Trophoblast cell (in vitro differentiated cells and primary cell): Measurements from ENCODE around the gene PARN.

ENCODE experiments used
- DNase-seq, 2 donors: peaks; one replicate each; pipeline ENCODE4 v3.0.0-alpha.2; 2016
- H2AFZ ChIP-seq: 2 replicates; pipeline ENCODE4 v1.6.1; 2013; ENCODE audit warnings: low read length, moderate library complexity, mild to moderate bottlenecking; ENCODE audit not compliant: insufficient read depth, poor library complexity
- H2AK5ac ChIP-seq: 2 replicates; pipeline ENCODE4 v1.6.1; 2013; ENCODE audit warnings: mild to moderate bottlenecking, low read length
- H2BK120ac ChIP-seq: 2 replicates; pipeline ENCODE4 v1.6.1; 2013; ENCODE audit warnings: low read length, mild to moderate bottlenecking, moderate library complexity; ENCODE audit not compliant: insufficient read depth, poor library complexity
- H2BK12ac ChIP-seq: 2 replicates; pipeline ENCODE4 v1.6.1; 2013; ENCODE audit warnings: mild to moderate bottlenecking, low read length, moderate library complexity
- H2BK5ac ChIP-seq: 2 replicates; pipeline ENCODE4 v1.6.1; 2013; ENCODE audit warnings: low read length, low read depth, moderate library complexity, mild to moderate bottlenecking; ENCODE audit not compliant: poor library complexity
- H3K14ac ChIP-seq: 2 replicates; pipeline ENCODE4 v1.6.1; 2013; ENCODE audit warnings: mild to moderate bottlenecking, low read length
- H3K18ac ChIP-seq: 2 replicates; pipeline ENCODE4 v1.6.1; 2013; ENCODE audit warnings: mild to moderate bottlenecking, low read length
- H3K23ac ChIP-seq: 2 replicates; pipeline ENCODE4 v1.6.1; 2013; ENCODE audit warnings: low read length
- H3K27ac ChIP-seq: 2 replicates; pipeline ENCODE4 v1.5.1; 2013; ENCODE audit warnings: low read depth, mild to moderate bottlenecking, inconsistent platforms, low read length, moderate library complexity
- H3K27me3 ChIP-seq: 2 replicates; pipeline ENCODE4 v1.6.1; 2013; ENCODE audit warnings: inconsistent platforms, mild to moderate bottlenecking, low read length, moderate library complexity; ENCODE audit not compliant: insufficient read depth
- H3K36me3 ChIP-seq, 2 experiments: 1 replicate in 1 of 2; 2 replicates in 1 of 2; pipeline ENCODE4 v1.6.1; 2013; ENCODE audit warnings: low read length in 2 of 2, mild to moderate bottlenecking in 2 of 2, moderate library complexity in 1 of 2; ENCODE audit not compliant: insufficient read depth in 2 of 2, control insufficient read depth in 1 of 2
- H3K4ac ChIP-seq: 2 replicates; pipeline ENCODE4 v1.6.1; 2013; ENCODE audit warnings: low read depth, mild to moderate bottlenecking, low read length, moderate library complexity
- H3K4me1 ChIP-seq, 2 experiments: 1 replicate in 1 of 2; 2 replicates in 1 of 2; pipeline ENCODE4 v1.6.1; 2013; ENCODE audit warnings: low read length in 2 of 2, mild to moderate bottlenecking in 2 of 2, moderate library complexity in 1 of 2; ENCODE audit not compliant: insufficient read depth in 2 of 2, control insufficient read depth in 1 of 2
- H3K4me2 ChIP-seq: 2 replicates; pipeline ENCODE4 v1.6.1; 2013; ENCODE audit warnings: inconsistent platforms, mild to moderate bottlenecking, low read length, moderate library complexity
- H3K4me3 ChIP-seq: 2 replicates; pipeline ENCODE4 v1.5.1; 2013; ENCODE audit warnings: mild to moderate bottlenecking, low read depth, low read length, inconsistent platforms
- H3K79me1 ChIP-seq: one replicate; pipeline ENCODE4 v1.6.1; 2013; ENCODE audit warnings: low read length
- H3K79me2 ChIP-seq: 2 replicates; pipeline ENCODE4 v1.6.1; 2013; ENCODE audit warnings: low read length, mild to moderate bottlenecking; ENCODE audit not compliant: control insufficient read depth, insufficient read depth, poor library complexity
- H3K9ac ChIP-seq: 2 replicates; pipeline ENCODE4 v1.6.1; 2013; ENCODE audit warnings: mild to moderate bottlenecking, low read length
- H3K9me3 ChIP-seq: 2 replicates; pipeline ENCODE4 v1.6.1; 2013; ENCODE audit warnings: low read depth, mild to moderate bottlenecking, control low read depth, inconsistent platforms, low read length; ENCODE audit not compliant: insufficient read depth
- H4K12ac ChIP-seq: 2 replicates; pipeline ENCODE4 v1.6.1; 2013; ENCODE audit warnings: low read depth, mild to moderate bottlenecking, low read length, moderate library complexity
- H4K8ac ChIP-seq: 2 replicates; pipeline ENCODE4 v1.6.1; 2013; ENCODE audit warnings: low read depth, mild to moderate bottlenecking, low read length, moderate library complexity
- H4K91ac ChIP-seq: one replicate; pipeline ENCODE4 v1.6.1; 2013; ENCODE audit warnings: low read depth, mild to moderate bottlenecking, low read length, moderate library complexity
- WGBS: extraction: QIAGEN DNeasy Blood & Tissue Kit; methylation state at CpG from one replicate; pipeline ENCODE4 v1.1.7; 2013; ENCODE audit warnings: missing lambda C conversion rate; ENCODE audit not compliant: insufficient read length, insufficient coverage; ENCODE audit errors: extremely low coverage; 5-methylcytosine and 5-hydroxymethylcytosine counted together

Gene PARN

GRCh38 chr16:14419817-14420216, 210.2 kb downstream of the PARN start:
- Histone ChIP-seq H3K36me3 (peaks cover 0 to 2% of the 10 kb centered on the region in 2 experiments), H4K12ac (no peak overlapping the region), H3K27me3 (no peaks in the 10 kb centered on the region), H3K9me3 (no peaks in the 10 kb centered on the region), H3K4me2 (no peak overlapping the region), H3K14ac (no peak overlapping the region), H3K4me3 (no peak overlapping the region), H3K9ac (no peak overlapping the region), H2BK12ac (no peak overlapping the region), H4K8ac (no peak overlapping the region), H3K18ac (no peak overlapping the region), H2BK120ac (no peak overlapping the region), H2BK5ac (no peak overlapping the region), H3K4ac (no peak overlapping the region), H3K27ac (no peak overlapping the region), H3K79me1 (no peaks in the 10 kb centered on the region), H2AFZ (no peak overlapping the region), H3K79me2 (no peaks in the 10 kb centered on the region), H3K23ac (no peak overlapping the region), H2AK5ac (no peak overlapping the region), H4K91ac (no peak overlapping the region), H3K4me1 (peaks cover 9 to 10% of the 10 kb centered on the region in 2 experiments)
- no peak for DNase-seq
- no CpG with 5 or more reads among the region's 3 CpGs for WGBS

GRCh38 chr16:14418795-14419225, 211.2 kb downstream of the PARN start:
- Histone ChIP-seq H3K79me1 (no peaks in the 10 kb centered on the region), H2AK5ac (peak overlapping the region; percentile 30), H2BK120ac (no peak overlapping the region), H3K4ac (no peak overlapping the region), H2AFZ (no peak overlapping the region), H4K91ac (no peak overlapping the region), H3K4me3 (no peak overlapping the region), H3K27ac (peak overlapping the region; percentile 16), H2BK12ac (peak overlapping the region; percentile 52), H3K4me1 (peaks cover 9 to 10% of the 10 kb centered on the region in 2 experiments), H3K23ac (no peak overlapping the region), H2BK5ac (no peak overlapping the region), H4K8ac (no peak overlapping the region), H3K14ac (no peak overlapping the region), H3K36me3 (peaks cover 0 to 2% of the 10 kb centered on the region in 2 experiments), H4K12ac (no peak overlapping the region), H3K9ac (no peak overlapping the region), H3K27me3 (no peaks in the 10 kb centered on the region), H3K79me2 (no peaks in the 10 kb centered on the region), H3K18ac (no peak overlapping the region), H3K4me2 (no peak overlapping the region), H3K9me3 (no peaks in the 10 kb centered on the region)
- no CpG with 5 or more reads among the region's 6 CpGs for WGBS
- no peak for DNase-seq

- Histone ChIP-seq H3K4me3 (no peak overlapping the region), H3K36me3 (no peaks in the 10 kb centered on the region), H2AK5ac (no peak overlapping the region), H3K4me1 (peaks cover 7 to 10% of the 10 kb centered on the region in 2 experiments), H3K9ac (no peak overlapping the region), H2AFZ (no peak overlapping the region), H3K4ac (no peak overlapping the region), H3K14ac (no peak overlapping the region), H3K27ac (no peak overlapping the region), H2BK12ac (no peak overlapping the region), H3K23ac (no peak overlapping the region), H3K27me3 (no peaks in the 10 kb centered on the region), H3K18ac (no peak overlapping the region), H2BK120ac (no peak overlapping the region), H2BK5ac (no peak overlapping the region), H4K91ac (no peak overlapping the region), H3K9me3 (no peaks in the 10 kb centered on the region), H4K8ac (no peak overlapping the region), H4K12ac (no peak overlapping the region), H3K79me1 (no peaks in the 10 kb centered on the region), H3K79me2 (no peaks in the 10 kb centered on the region), H3K4me2 (no peak overlapping the region)
- WGBS = no CpG with 5 or more reads among the region's 3 CpGs
- no peak for DNase-seq
Observed at GRCh38 chr16:14416184-14416583, 213.9 kb downstream of the PARN start.

- no CpG with 5 or more reads among the region's 7 CpGs for WGBS
- Histone ChIP-seq H2BK12ac (no peak overlapping the region), H2BK5ac (no peak overlapping the region), H3K79me2 (no peaks in the 10 kb centered on the region), H3K18ac (no peak overlapping the region), H3K36me3 (no peaks in the 10 kb centered on the region), H3K4me3 (no peak overlapping the region), H3K27me3 (no peaks in the 10 kb centered on the region), H3K9me3 (no peaks in the 10 kb centered on the region), H2BK120ac (no peak overlapping the region), H4K12ac (no peak overlapping the region), H2AFZ (no peak overlapping the region), H3K79me1 (no peaks in the 10 kb centered on the region), H4K8ac (no peak overlapping the region), H3K9ac (no peak overlapping the region), H3K4me1 (peaks cover 0 to 2% of the 10 kb centered on the region in 2 experiments), H3K14ac (no peak overlapping the region), H3K23ac (no peak overlapping the region), H4K91ac (no peak overlapping the region), H2AK5ac (no peak overlapping the region), H3K27ac (no peak overlapping the region), H3K4ac (no peak overlapping the region), H3K4me2 (no peak overlapping the region)
- no peak for DNase-seq
Observed at GRCh38 chr16:14415291-14415690, 214.8 kb downstream of the PARN start.
